Common myeloid progenitor, CD34-positive (primary cell): ENCODE measurements around the gene GMCL1.
A peak's percentile ranks its signal among the peaks of the same experiment; 100 is the strongest.
"Not testable (repeated sequence)": the region's sequence is repeated elsewhere in the genome, so short reads cannot be mapped to it uniquely, and the experiment has no call there.

Experiments
- CTCF ChIA-PET: fragments of 350-600 bp; sonication (Branson Sonifier 250); formaldehyde crosslinking; loops from one replicate; lab custom pipeline; 2021; ENCODE audit warnings: antibody characterized with exemption; lab: Charles Lee
- POLR2A ChIA-PET: fragments of 350-600 bp; sonication (Branson Sonifier 250); formaldehyde crosslinking; loops from one replicate; lab custom pipeline; 2021; ENCODE audit warnings: antibody characterized with exemption; lab: Charles Lee
- DNase-seq, 3 donors: peaks; one replicate each; pipeline versions ENCODE4 v3.0.0 to v3.0.0-alpha.2; 2013
- H3K27ac ChIP-seq, 2 experiments: 1 replicate in 1 of 2; 2 replicates in 1 of 2; pipeline ENCODE4 v1.7.0; 2013; ENCODE audit warnings: inconsistent platforms in 2 of 2, low read length in 2 of 2, mild to moderate bottlenecking in 2 of 2, low read depth in 1 of 2, moderate library complexity in 1 of 2; ENCODE audit not compliant: severe bottlenecking in 2 of 2, insufficient read depth in 1 of 2, poor library complexity in 1 of 2
- H3K27me3 ChIP-seq, 5 experiments: replicated peaks in 2 of 5; 1 replicate in 3 of 5; 2 replicates in 2 of 5; pipeline versions ENCODE4 v1.6.1 to v1.7.0; 2013; ENCODE audit warnings: low read length in 4 of 5, mild to moderate bottlenecking in 2 of 5, moderate library complexity in 2 of 5, inconsistent platforms in 1 of 5; ENCODE audit not compliant: insufficient read depth in 5 of 5, control insufficient read depth in 4 of 5
- H3K36me3 ChIP-seq, 4 experiments: 1 replicate in 2 of 4; 2 replicates in 2 of 4; pipeline versions ENCODE4 v1.6.1 to v1.7.0; 2013; ENCODE audit warnings: low read length in 3 of 4, control low read depth in 1 of 4, mild to moderate bottlenecking in 1 of 4; ENCODE audit not compliant: control insufficient read depth in 4 of 4, insufficient read depth in 4 of 4
- H3K4me1 ChIP-seq, 4 experiments: 1 replicate in 3 of 4; 2 replicates in 1 of 4; pipeline versions ENCODE4 v1.6.1 to v1.7.1; 2013; ENCODE audit warnings: low read length in 3 of 4, mild to moderate bottlenecking in 3 of 4, control low read depth in 1 of 4, inconsistent platforms in 1 of 4, moderate library complexity in 1 of 4; ENCODE audit not compliant: control insufficient read depth in 4 of 4, insufficient read depth in 4 of 4; ENCODE audit errors: control extremely low read depth in 1 of 4
- H3K4me3 ChIP-seq, 7 experiments: 1 replicate in 4 of 7; 2 replicates in 3 of 7; pipeline versions ENCODE4 v1.5.1 to v1.7.0; 2013; ENCODE audit warnings: mild to moderate bottlenecking in 7 of 7, low read length in 6 of 7, moderate library complexity in 6 of 7, inconsistent platforms in 2 of 7, low read depth in 2 of 7, control low read depth in 1 of 7; ENCODE audit not compliant: insufficient read depth in 4 of 7, control insufficient read depth in 1 of 7; ENCODE audit errors: extremely low read depth in 1 of 7
- H3K9me3 ChIP-seq, 5 experiments: 1 replicate in 4 of 5; 2 replicates in 1 of 5; pipeline versions ENCODE4 v1.6.1 to v1.7.1; 2013; ENCODE audit warnings: low read length in 4 of 5, mild to moderate bottlenecking in 2 of 5, inconsistent platforms in 1 of 5, low read depth in 1 of 5, moderate library complexity in 1 of 5; ENCODE audit not compliant: control insufficient read depth in 4 of 5, insufficient read depth in 2 of 5; ENCODE audit errors: control extremely low read depth in 1 of 5
- WGBS: methylation state at CpG from one replicate; pipeline ENCODE4 v1.1.5; 2013; ENCODE audit not compliant: insufficient coverage; 5-methylcytosine and 5-hydroxymethylcytosine counted together

Gene GMCL1

GRCh38 chr2:69797235-69797634 lies 32.2 kb upstream of the GMCL1 start:
- peak overlapping the region in 5 of 7 experiments; percentile 20 to 85 (median 66) for H3K4me3 ChIP-seq
- no peaks in the 10 kb centered on the region for H3K27me3 ChIP-seq
- POLR2A ChIA-PET = no interaction called here
- CTCF ChIA-PET = interaction anchor here (1.1 to 2.3 kb wide), 4 partner anchors 17 to 72 kb away, joined by 3 to 13 read pairs (median 3); no protein-coding TSS in a partner anchor
- DNase-seq = no peak
- peaks cover 0 to 3% (median 1%) of the 10 kb centered on the region in 4 experiments for H3K36me3 ChIP-seq
- peak overlapping the region in 1 of 2 experiments; percentile 82 for H3K27ac ChIP-seq
- peaks cover 18 to 72% (median 36%) of the 10 kb centered on the region in 4 experiments for H3K4me1 ChIP-seq
- no peaks in the 10 kb centered on the region for H3K9me3 ChIP-seq
- WGBS = 90% methylated on average over 2 of the region's 4 CpGs

- H3K4me3 ChIP-seq = peak overlapping the region in 6 of 7 experiments; percentile 7 to 85 (median 66)
- POLR2A ChIA-PET = no interaction called here
- H3K9me3 ChIP-seq = no peaks in the 10 kb centered on the region
- CTCF ChIA-PET = interaction anchor here (2.0 to 3.3 kb wide), 2 partner anchors 30 to 57 kb away, joined by 8 to 11 read pairs; partner anchors contain the start of gene ANXA4
- WGBS = no CpG with 5 or more reads among the region's 3 CpGs
- H3K36me3 ChIP-seq = peaks cover 0 to 3% (median 0%) of the 10 kb centered on the region in 4 experiments
- DNase-seq = no peak
- H3K27ac ChIP-seq = peak overlapping the region; percentile 75 to 82
- H3K4me1 ChIP-seq = peaks cover 18 to 73% (median 36%) of the 10 kb centered on the region in 4 experiments
- H3K27me3 ChIP-seq = no peaks in the 10 kb centered on the region
Measured at GRCh38 chr2:69797836-69798289, 31.6 kb upstream of the GMCL1 start.

GRCh38 chr2:69798290-69798908 lies 31.1 kb upstream of the GMCL1 start:
- Histone ChIP-seq H3K27me3 (no peaks in the 10 kb centered on the region), H3K4me3 (peak overlapping the region; percentile 7 to 85 (median 66)), H3K27ac (peak overlapping the region; percentile 75 to 82), H3K9me3 (no peaks in the 10 kb centered on the region), H3K36me3 (peaks cover 0 to 2% (median 0%) of the 10 kb centered on the region in 4 experiments), H3K4me1 (peaks cover 18 to 78% (median 38%) of the 10 kb centered on the region in 4 experiments)
- no peak for DNase-seq
- POLR2A ChIA-PET = interaction anchor here (1.0 to 1.3 kb wide), 3 partner anchors 10 to 57 kb away, joined by 3 to 10 read pairs (median 8); partner anchors contain the start of gene ANXA4
- CTCF ChIA-PET = interaction anchor here (1.3 to 3.3 kb wide), 9 partner anchors 8 to 74 kb away, joined by 3 to 16 read pairs (median 6); partner anchors contain the start of gene ANXA4
- WGBS = 20% methylated on average over 5 of the region's 7 CpGs

GRCh38 chr2:69798909-69799526 lies 30.4 kb upstream of the GMCL1 start:
- Histone ChIP-seq H3K27me3 (no peaks in the 10 kb centered on the region), H3K36me3 (no peaks in the 10 kb centered on the region), H3K27ac (peak overlapping the region; percentile 75 to 82), H3K9me3 (no peaks in the 10 kb centered on the region), H3K4me1 (peaks cover 18 to 84% (median 40%) of the 10 kb centered on the region in 4 experiments), H3K4me3 (peak overlapping the region; percentile 7 to 85 (median 66))
- ChIA-PET POLR2A (interaction anchor here (1.0 to 1.3 kb wide), 3 partner anchors 10 to 57 kb away, joined by 3 to 10 read pairs (median 8); partner anchors contain the start of gene ANXA4), CTCF (interaction anchor here (0.6 to 4.0 kb wide), 15 partner anchors 9 to 647 kb away, joined by 3 to 18 read pairs (median 5); partner anchors contain the start of gene ANXA4)
- DNase-seq = peak; percentile 86 to 97 (median 93)
- whole genome bisulfite sequencing = no CpG with 5 or more reads among the region's 4 CpGs

DNA sequence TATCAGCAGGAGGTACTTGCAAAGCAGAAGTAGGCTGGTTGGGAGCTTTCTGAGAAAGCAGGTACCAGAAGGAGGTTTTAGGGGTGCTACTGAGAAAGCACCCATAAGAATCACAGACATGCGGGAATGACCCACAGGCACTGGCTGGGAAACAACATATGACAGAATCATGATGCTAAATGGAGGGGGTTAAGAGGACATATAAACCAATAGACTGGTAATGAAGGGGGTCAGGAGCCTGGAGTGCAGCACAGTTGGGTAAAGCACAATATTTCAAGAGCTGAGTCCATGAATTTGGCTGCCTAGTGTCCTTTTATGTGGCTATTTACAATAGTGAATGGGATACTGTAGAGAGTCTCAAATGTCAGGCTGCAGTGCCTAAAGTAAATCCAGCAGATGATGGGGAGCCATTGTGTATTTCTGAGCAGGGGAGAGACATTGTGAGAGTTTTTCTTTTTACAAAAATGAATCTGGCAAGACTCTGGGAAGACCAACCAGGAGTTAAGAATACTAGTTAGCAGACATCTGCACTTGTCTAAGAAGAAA lies 27.6 kb upstream of the GMCL1 start:
- 100% methylated on average over 1 of the region's 1 CpG for WGBS
- Histone ChIP-seq H3K4me3 (no peak overlapping the region), H3K36me3 (peaks cover 0 to 5% (median 3%) of the 10 kb centered on the region in 4 experiments), H3K9me3 (no peaks in the 10 kb centered on the region), H3K27ac (no peak overlapping the region), H3K27me3 (no peaks in the 10 kb centered on the region), H3K4me1 (peaks cover 17 to 73% (median 40%) of the 10 kb centered on the region in 4 experiments)
- no peak for DNase-seq
- POLR2A ChIA-PET = no interaction called here
- CTCF ChIA-PET = interaction anchor here (1.4 to 6.4 kb wide), 10 partner anchors 11 to 83 kb away, joined by 3 to 56 read pairs (median 5); no protein-coding TSS in a partner anchor

GRCh38 chr2:69802781-69803367 lies 26.6 kb upstream of the GMCL1 start:
- not testable (repeated sequence) for DNase-seq, H3K4me3 ChIP-seq, H3K27ac ChIP-seq, H3K9me3 ChIP-seq, H3K27me3 ChIP-seq
- H3K4me1 ChIP-seq = peaks cover 14 to 63% (median 35%) of the 10 kb centered on the region in 4 experiments
- peaks cover 0 to 14% (median 5%) of the 10 kb centered on the region in 4 experiments for H3K36me3 ChIP-seq
- POLR2A ChIA-PET = interaction anchor here (1.0 kb wide), 1 partner anchor 61 kb away, joined by 7 read pairs; the partner anchor contains the start of gene ANXA4
- CTCF ChIA-PET = interaction anchor here (1.2 to 6.4 kb wide), 9 partner anchors 10 to 84 kb away, joined by 3 to 56 read pairs (median 4); no protein-coding TSS in a partner anchor
- WGBS = 100% methylated on average over 2 of the region's 4 CpGs
